Osteoblast (primary cell): ENCODE measurements around the gene HMSD. TPM values are rescaled to one million over a fixed set of nuclear protein-coding genes. Genes with fewer than 3 reads are reported as not detected.

Source experiments
- DNase-seq: peaks from one replicate; pipeline ENCODE4 v3.0.0; 2011; ENCODE audit warnings: low spot score, mixed read lengths; ENCODE audit not compliant: insufficient read length; ENCODE audit errors: missing footprints
- H2AFZ ChIP-seq: 2 replicates; pipeline ENCODE4 v1.6.0; 2011; ENCODE audit warnings: mild to moderate bottlenecking, low read length
- H3K27ac ChIP-seq: 2 replicates; pipeline ENCODE4 v1.5.1; 2011; ENCODE audit warnings: mild to moderate bottlenecking, low read depth, low read length, moderate library complexity
- H3K27me3 ChIP-seq: 2 replicates; pipeline ENCODE4 v1.6.0; 2012; ENCODE audit warnings: mild to moderate bottlenecking, control low read depth, inconsistent platforms, low read length, moderate library complexity; ENCODE audit not compliant: insufficient read depth
- H3K36me3 ChIP-seq: 2 replicates; pipeline ENCODE4 v1.5.1; 2011; ENCODE audit warnings: mild to moderate bottlenecking, low read length, control low read depth, moderate library complexity; ENCODE audit not compliant: insufficient read depth
- H3K4me1 ChIP-seq: 2 replicates; pipeline ENCODE4 v1.5.1; 2011; ENCODE audit warnings: mild to moderate bottlenecking, low read length, control low read depth, moderate library complexity; ENCODE audit not compliant: insufficient read depth
- H3K4me2 ChIP-seq: 2 replicates; pipeline ENCODE4 v1.6.0; 2011; ENCODE audit warnings: mild to moderate bottlenecking, low read length; ENCODE audit not compliant: insufficient read depth
- H3K4me3 ChIP-seq: fragments of 200-600 bp; sonication (generic); 3 replicates; pipeline ENCODE4 v1.5.1; 2012; ENCODE audit warnings: mild to moderate bottlenecking, low read length, inconsistent platforms; ENCODE audit not compliant: insufficient read depth
- H3K79me2 ChIP-seq: 2 replicates; pipeline ENCODE4 v1.6.0; 2012; ENCODE audit warnings: mild to moderate bottlenecking, low read length, control low read depth, inconsistent platforms; ENCODE audit not compliant: insufficient read depth
- H3K9me3 ChIP-seq: 2 replicates; pipeline ENCODE4 v1.5.1; 2011; ENCODE audit warnings: low read depth, low read length, control low read depth
- H4K20me1 ChIP-seq: 2 replicates; pipeline ENCODE4 v1.6.0; 2012; ENCODE audit warnings: mild to moderate bottlenecking, low read length, control low read depth; ENCODE audit not compliant: insufficient read depth
- total RNA-seq: library from RNA; depleted of rRNA; stranded (reverse); fragments of >200 nt; gene quantifications from 2 replicates; pipeline ENCODE4 v1.2.3, GENCODE V29; 2012
- TF ChIP-seq, protein P1 (sequence below): IDR thresholded peaks from 2 replicates; pipeline ENCODE4 v1.5.1; 2011; ENCODE audit warnings: mild to moderate bottlenecking, low read depth, low read length, moderate library complexity; ENCODE audit errors: extremely low read depth

Gene HMSD
- total RNA-seq, 1 donor, result 1.4 TPM

DNA sequence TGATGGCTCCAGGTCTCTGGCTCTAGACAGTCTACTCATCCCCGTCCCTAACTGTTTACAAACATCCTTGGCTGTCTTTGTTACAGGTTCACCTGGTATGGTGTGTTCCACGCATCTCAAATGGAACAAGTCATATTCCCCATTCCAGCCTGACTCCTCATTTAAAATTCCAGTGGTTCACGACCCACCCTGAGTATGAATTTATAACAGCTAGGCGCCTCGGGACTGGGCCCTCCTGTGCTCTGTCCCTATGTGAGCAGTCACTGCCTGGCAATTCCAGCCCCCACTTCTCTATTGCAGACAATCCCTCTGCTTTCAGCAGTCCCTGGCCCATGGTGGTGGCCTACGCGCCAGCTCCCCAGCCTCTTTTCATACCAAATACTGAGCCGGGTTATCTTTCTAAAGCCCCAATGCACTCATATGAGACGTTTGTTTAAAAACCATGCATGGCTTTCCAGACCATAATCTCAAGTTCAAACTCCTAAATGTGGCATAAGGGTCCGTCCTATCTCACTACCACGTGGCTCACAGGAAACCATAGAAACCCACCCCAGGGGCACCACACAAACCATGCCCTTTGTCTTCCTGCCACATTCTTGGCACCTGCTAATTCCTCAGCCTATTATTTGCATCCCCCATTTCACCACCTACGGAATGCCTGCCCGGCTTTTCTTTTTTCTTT lies 22.4 kb downstream of the HMSD start:
- H3K36me3 ChIP-seq, result no peaks in the 10 kb centered on the region
- peak overlapping the region; percentile 89 for H3K4me3 ChIP-seq
- H3K27me3 ChIP-seq, result no peaks in the 10 kb centered on the region
- peak overlapping the region; percentile 89 for H3K27ac ChIP-seq
- H3K4me1 ChIP-seq, result peaks cover 7% of the 10 kb centered on the region
- peak overlapping the region; percentile 97 for H3K4me2 ChIP-seq
- no peaks in the 10 kb centered on the region for H3K9me3 ChIP-seq
- peak overlapping the region; percentile 98 for H2AFZ ChIP-seq
- peaks cover 40% of the 10 kb centered on the region for H3K79me2 ChIP-seq
- peaks cover 5% of the 10 kb centered on the region for H4K20me1 ChIP-seq
- TF ChIP-seq, protein P1, sequence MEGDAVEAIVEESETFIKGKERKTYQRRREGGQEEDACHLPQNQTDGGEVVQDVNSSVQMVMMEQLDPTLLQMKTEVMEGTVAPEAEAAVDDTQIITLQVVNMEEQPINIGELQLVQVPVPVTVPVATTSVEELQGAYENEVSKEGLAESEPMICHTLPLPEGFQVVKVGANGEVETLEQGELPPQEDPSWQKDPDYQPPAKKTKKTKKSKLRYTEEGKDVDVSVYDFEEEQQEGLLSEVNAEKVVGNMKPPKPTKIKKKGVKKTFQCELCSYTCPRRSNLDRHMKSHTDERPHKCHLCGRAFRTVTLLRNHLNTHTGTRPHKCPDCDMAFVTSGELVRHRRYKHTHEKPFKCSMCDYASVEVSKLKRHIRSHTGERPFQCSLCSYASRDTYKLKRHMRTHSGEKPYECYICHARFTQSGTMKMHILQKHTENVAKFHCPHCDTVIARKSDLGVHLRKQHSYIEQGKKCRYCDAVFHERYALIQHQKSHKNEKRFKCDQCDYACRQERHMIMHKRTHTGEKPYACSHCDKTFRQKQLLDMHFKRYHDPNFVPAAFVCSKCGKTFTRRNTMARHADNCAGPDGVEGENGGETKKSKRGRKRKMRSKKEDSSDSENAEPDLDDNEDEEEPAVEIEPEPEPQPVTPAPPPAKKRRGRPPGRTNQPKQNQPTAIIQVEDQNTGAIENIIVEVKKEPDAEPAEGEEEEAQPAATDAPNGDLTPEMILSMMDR, result no peak
- DNase-seq, result no peak

DNA sequence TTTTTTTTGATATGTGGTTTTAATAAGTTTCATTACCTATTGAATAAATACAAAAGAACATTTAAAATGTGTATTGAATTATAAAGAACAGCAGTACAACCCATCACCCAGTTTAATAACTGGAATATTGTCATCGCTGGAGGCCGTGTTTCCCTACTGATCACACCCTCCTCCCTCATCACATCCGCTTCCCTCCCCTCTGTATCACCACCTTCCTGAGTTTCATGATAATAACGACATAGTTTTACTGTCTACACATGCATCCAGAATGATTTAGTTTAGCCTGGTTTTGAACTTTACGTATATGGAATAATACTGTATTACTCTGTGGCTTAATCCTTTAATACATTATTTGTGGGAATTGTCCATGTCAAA lies 22.9 kb downstream of the HMSD start:
- no peak for DNase-seq
- Histone ChIP-seq H3K27me3 (no peaks in the 10 kb centered on the region), H3K4me1 (peaks cover 7% of the 10 kb centered on the region), H2AFZ (no peak overlapping the region), H3K36me3 (no peaks in the 10 kb centered on the region), H3K79me2 (peaks cover 44% of the 10 kb centered on the region), H3K4me2 (no peak overlapping the region), H3K4me3 (no peak overlapping the region), H4K20me1 (peaks cover 8% of the 10 kb centered on the region), H3K9me3 (no peaks in the 10 kb centered on the region), H3K27ac (no peak overlapping the region)
- TF ChIP-seq, protein P1, result no peak

DNA sequence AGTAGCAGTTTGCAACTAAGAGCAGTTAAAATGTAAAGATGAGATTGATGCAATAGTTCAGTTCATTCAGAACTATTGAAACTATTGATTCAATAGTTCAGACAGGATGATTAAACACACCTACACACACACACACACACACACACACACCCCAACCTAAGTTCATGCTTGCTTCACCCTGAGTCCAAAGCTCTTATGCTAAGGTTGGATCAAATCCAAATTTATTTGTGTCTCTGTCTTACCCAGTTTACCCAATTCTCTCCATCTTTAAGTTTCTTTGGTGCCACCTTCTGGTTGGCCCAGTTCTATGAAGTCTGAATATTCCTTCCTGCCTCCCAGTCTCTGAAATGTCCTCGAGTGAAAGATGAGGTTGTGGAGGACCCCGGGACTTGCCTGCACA lies 25.9 kb downstream of the HMSD start:
- H3K79me2 ChIP-seq, result peaks cover 70% of the 10 kb centered on the region
- peaks cover under 1% of the 10 kb centered on the region for H3K4me1 ChIP-seq
- TF ChIP-seq, protein P1, result peak; percentile 46
- H3K27ac ChIP-seq, result no peak overlapping the region
- no peaks in the 10 kb centered on the region for H3K9me3 ChIP-seq
- H2AFZ ChIP-seq, result peak overlapping the region; percentile 51
- H4K20me1 ChIP-seq, result peaks cover 8% of the 10 kb centered on the region
- no peak overlapping the region for H3K4me2 ChIP-seq
- H3K27me3 ChIP-seq, result no peaks in the 10 kb centered on the region
- no peaks in the 10 kb centered on the region for H3K36me3 ChIP-seq
- no peak overlapping the region for H3K4me3 ChIP-seq
- no peak for DNase-seq

DNA sequence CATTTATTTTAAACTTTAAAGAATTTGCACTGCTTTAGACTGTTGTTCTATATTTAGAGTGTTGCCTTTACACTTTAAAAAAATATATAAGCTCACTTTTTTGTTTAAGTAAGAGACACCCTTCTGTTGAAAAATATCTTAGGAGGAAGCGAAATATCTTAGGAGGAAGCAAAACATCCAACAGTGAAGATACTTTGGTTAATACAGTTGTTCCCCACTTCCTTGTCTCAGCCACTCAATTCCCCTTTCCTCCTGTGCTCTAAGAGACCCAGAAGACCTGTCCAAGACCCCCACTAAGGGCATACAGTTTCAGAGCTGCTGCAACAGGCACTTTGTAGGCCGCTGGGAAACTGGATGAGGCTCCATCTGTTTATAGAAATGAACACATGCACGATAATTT lies 26.5 kb downstream of the HMSD start:
- H3K27me3 ChIP-seq, result no peaks in the 10 kb centered on the region
- H4K20me1 ChIP-seq, result peaks cover 8% of the 10 kb centered on the region
- H3K36me3 ChIP-seq, result peaks cover 4% of the 10 kb centered on the region
- H3K4me3 ChIP-seq, result no peak overlapping the region
- DNase-seq, result no peak
- H3K4me1 ChIP-seq, result peaks cover 4% of the 10 kb centered on the region
- no peak overlapping the region for H3K4me2 ChIP-seq
- H2AFZ ChIP-seq, result no peak overlapping the region
- TF ChIP-seq, protein P1, result no peak
- H3K79me2 ChIP-seq, result peaks cover 76% of the 10 kb centered on the region
- no peaks in the 10 kb centered on the region for H3K9me3 ChIP-seq
- no peak overlapping the region for H3K27ac ChIP-seq
